ENCODE data around the gene SF1.

The SF1 gene

GRCh38 chr11:64747961-64748665 is 30.2 kb downstream of the SF1 start:
- Mint-ChIP-seq H3K9me3 (no peaks in the 10 kb centered on the region), H3K27me3 (no peaks in the 10 kb centered on the region), H3K4me1 (ENCODE audit: low read depth in 2 of 2) (peaks cover 26 to 37% of the 10 kb centered on the region in 2 donors), H3K27ac (peak overlapping the region in 1 of 2 donors; percentile 87), H3K36me3 (ENCODE audit: insufficient read depth) (peaks cover 45% of the 10 kb centered on the region), H3K4me3 (peak overlapping the region in 1 of 2 donors; percentile 39)
- DNase-seq, result no peak
- ATAC-seq (replicated peaks), result no peak

DNA sequence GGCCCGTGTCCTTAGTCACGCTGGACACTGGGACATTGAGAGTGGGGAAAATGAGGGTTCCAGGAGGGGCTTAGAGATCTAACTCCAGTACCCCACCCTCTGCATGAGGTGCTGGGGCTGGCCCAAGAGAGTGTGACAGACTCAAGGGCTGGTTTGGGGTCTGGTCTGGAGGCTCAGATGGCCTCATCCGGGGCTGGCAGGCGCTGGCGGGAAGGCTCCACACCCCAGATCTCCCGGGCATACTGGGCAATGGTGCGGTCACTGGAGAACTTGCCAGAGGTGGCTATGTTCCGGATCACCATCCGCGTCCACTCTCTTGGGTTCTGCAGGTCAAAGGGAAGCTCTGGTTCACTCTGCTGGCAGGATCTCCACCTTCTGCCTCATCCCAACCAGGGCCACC is 31.9 kb downstream of the SF1 start:
- Mint-ChIP-seq H3K27ac (peak overlapping the region; percentile 63 to 97), H3K4me1 (ENCODE audit: low read depth in 2 of 2) (peaks cover 31 to 39% of the 10 kb centered on the region in 2 donors), H3K4me3 (peak overlapping the region; percentile 93 to 95), H3K36me3 (ENCODE audit: insufficient read depth) (peaks cover 48% of the 10 kb centered on the region), H3K9me3 (no peaks in the 10 kb centered on the region), H3K27me3 (no peaks in the 10 kb centered on the region)
- DNase-seq, result no peak
- no peak for ATAC-seq (replicated peaks)

DNA sequence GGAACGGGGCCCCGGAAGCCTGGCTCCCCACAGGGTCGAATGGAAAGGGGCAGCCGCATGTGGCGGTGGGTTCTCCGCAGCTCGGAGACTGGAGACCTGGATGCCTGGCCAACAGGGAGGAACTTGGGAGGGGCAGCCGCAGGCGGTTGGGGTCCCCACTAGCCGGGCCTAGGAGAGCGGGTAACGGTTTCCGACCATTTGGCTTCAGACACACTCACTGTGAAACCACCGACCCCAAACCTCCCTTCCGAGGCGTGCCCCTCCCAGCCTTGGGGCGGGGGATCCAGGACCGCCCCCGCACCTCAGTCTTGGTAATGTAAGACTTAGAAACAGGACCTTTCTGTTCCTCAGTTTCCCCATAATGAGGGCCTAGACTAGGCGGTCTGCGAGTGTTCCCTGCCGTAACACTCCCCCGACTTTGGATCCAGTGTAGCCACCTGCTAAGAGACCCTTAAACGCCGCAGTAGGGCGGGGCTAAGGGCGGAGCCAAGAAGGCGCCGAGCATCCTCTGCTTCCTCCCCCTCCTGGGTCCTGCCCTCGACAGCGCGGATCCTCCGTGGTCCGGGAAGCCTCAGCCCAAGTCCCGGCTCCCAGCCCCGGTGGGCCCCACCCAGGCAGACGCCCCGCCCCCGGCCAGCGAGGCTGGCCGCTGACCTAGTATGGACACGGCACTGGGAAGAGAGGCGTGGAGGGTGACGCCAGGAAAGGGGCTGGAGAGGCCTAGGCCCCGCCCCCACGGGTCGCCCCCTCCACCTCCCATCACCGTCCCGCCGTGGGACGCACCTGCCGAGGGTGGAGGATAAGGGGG is 32.6 kb downstream of the SF1 start:
- Mint-ChIP-seq H3K27me3 (no peaks in the 10 kb centered on the region), H3K27ac (peak overlapping the region; percentile 97), H3K9me3 (no peaks in the 10 kb centered on the region), H3K4me3 (peak overlapping the region; percentile 93 to 95), H3K36me3 (ENCODE audit: insufficient read depth) (peaks cover 53% of the 10 kb centered on the region), H3K4me1 (ENCODE audit: low read depth in 2 of 2) (peaks cover 33 to 46% of the 10 kb centered on the region in 2 donors)
- DNase-seq (peak; percentile 85 to 86 (median 85)), ATAC-seq (replicated peaks) (peak; percentile 57)

GRCh38 chr11:64745189-64745520 is 33.2 kb downstream of the SF1 start:
- ATAC-seq (replicated peaks) (peak; percentile 39), DNase-seq (peak; percentile 76 to 80 (median 79))
- peaks cover 36 to 48% of the 10 kb centered on the region in 2 donors for H3K4me1 Mint-ChIP-seq (ENCODE audit: low read depth in 2 of 2)
- H3K27ac Mint-ChIP-seq, result peak overlapping the region; percentile 97
- peaks cover 57% of the 10 kb centered on the region for H3K36me3 Mint-ChIP-seq (ENCODE audit: insufficient read depth)
- H3K9me3 Mint-ChIP-seq, result no peaks in the 10 kb centered on the region
- no peaks in the 10 kb centered on the region for H3K27me3 Mint-ChIP-seq
- peak overlapping the region; percentile 93 to 95 for H3K4me3 Mint-ChIP-seq

DNA sequence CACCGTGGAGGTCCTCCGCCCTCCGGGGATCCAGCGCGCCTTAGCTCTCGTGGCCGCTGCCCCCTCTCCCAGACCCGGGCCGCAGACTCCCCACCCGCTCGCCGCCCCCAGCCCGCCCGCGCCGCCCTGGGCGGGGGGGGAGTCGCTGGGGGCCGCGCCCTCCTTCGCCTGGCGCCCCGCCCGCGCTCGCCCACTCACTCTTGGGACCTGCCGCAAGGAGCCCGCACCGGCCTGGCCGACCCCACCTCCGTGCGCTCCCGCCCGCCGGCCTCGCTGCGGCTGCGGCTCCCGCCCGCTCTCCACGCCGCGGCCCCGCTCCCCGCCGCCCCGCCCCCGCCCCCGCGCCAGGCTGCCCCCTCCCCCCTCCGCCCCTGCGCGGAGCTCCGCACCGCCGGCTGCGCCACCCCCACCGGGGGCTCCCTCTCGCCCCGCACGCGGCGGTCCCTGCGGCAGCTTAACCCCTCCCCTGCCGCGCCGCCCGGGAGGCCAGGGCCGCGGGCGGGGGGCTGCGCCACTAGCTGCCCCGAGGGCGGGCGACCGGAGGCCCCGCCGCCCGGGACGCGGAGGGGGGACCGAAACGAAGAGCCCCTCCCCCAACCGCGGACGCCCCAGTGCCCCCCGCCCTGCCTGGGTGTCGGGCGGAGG is 33.7 kb downstream of the SF1 start:
- peaks cover 62% of the 10 kb centered on the region for H3K36me3 Mint-ChIP-seq (ENCODE audit: insufficient read depth)
- no peaks in the 10 kb centered on the region for H3K27me3 Mint-ChIP-seq
- DNase-seq, result peak in 1 of 3 experiments; percentile 33
- peak; percentile 4 for ATAC-seq (replicated peaks)
- H3K9me3 Mint-ChIP-seq, result no peaks in the 10 kb centered on the region
- peak overlapping the region; percentile 97 for H3K27ac Mint-ChIP-seq
- H3K4me3 Mint-ChIP-seq, result peak overlapping the region; percentile 93 to 95
- peaks cover 37 to 50% of the 10 kb centered on the region in 2 donors for H3K4me1 Mint-ChIP-seq (ENCODE audit: low read depth in 2 of 2)

- Mint-ChIP-seq H3K4me1 (ENCODE audit: low read depth in 2 of 2) (peaks cover 40 to 50% of the 10 kb centered on the region in 2 donors), H3K27ac (peak within 1 kb of the TSS; percentile 97), H3K27me3 (no peaks in the 10 kb centered on the region), H3K9me3 (no peaks in the 10 kb centered on the region), H3K4me3 (peak within 1 kb of the TSS; percentile 93 to 95), H3K36me3 (ENCODE audit: insufficient read depth) (peaks cover 64% of the 10 kb centered on the region)
- peak; percentile 52 for ATAC-seq (replicated peaks)
- DNase-seq, result peak; percentile 89 to 91 (median 90)
Observed at GRCh38 chr11:64743591-64744543, 34.5 kb downstream of the SF1 start, which contains the start of gene RASGRP2. Gene RASGRP2 (minus strand): TSS chr11:64744142. CDS start chr11:64742866, 1,276 bp downstream.

- Mint-ChIP-seq H3K36me3 (ENCODE audit: insufficient read depth) (peaks cover 71% of the 10 kb centered on the region), H3K4me1 (ENCODE audit: low read depth in 2 of 2) (peaks cover 37 to 47% of the 10 kb centered on the region in 2 donors), H3K27me3 (no peaks in the 10 kb centered on the region), H3K4me3 (peak overlapping the region; percentile 93), H3K9me3 (no peaks in the 10 kb centered on the region), H3K27ac (peak overlapping the region in 1 of 2 donors; percentile 88)
- peak; percentile 10 for ATAC-seq (replicated peaks)
- DNase-seq, result peak; percentile 71 to 79 (median 76)
Observed at GRCh38 chr11:64742889-64743590, 35.3 kb downstream of the SF1 start.

- DNase-seq, result no peak
- peak overlapping the region; percentile 77 to 85 for H3K27ac Mint-ChIP-seq
- ATAC-seq (replicated peaks), result no peak
- peak overlapping the region; percentile 79 to 93 for H3K4me3 Mint-ChIP-seq
- no peaks in the 10 kb centered on the region for H3K9me3 Mint-ChIP-seq
- H3K36me3 Mint-ChIP-seq (ENCODE audit: insufficient read depth), result peaks cover 74% of the 10 kb centered on the region
- H3K4me1 Mint-ChIP-seq (ENCODE audit: low read depth in 2 of 2), result peaks cover 37 to 45% of the 10 kb centered on the region in 2 donors
- H3K27me3 Mint-ChIP-seq, result no peaks in the 10 kb centered on the region
Observed at GRCh38 chr11:64742087-64742888, 36.1 kb downstream of the SF1 start.

DNA sequence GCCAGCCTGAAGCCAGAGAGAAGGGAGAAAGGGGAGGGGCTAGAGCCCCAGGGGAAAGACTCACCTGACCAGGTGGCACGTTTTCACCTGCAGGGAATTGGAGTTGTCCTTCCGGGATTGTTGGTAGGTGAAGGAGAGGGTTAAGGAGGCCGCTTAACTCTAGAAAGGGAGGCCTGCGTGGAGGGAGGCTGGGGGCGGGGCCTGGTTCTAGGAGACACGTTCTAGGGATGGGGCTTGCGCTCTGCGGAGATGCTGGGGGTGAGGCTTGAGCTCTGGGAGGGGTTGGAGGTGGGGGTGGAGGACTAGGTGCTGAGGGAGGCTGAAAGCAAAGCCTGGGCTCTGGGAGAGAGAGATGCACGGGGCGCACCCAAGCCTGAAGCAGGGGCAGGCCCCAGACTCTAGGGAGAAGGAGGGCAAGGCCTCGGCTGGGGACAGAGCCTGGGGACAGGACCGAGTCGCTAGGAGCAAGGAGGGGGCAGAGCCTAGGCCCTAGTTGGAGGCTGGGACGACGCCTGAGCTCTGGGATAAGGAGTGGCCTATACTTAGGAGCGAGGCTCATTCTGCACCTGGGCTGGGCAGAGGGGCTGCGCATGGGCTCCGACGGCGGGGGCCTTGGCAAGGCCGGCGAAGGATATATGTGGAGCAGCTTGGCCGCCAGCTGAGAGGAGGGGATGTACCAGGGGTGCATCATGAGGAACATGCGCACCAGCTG is 36.8 kb downstream of the SF1 start:
- no peak for DNase-seq
- no peak for ATAC-seq (replicated peaks)
- Mint-ChIP-seq H3K9me3 (no peaks in the 10 kb centered on the region), H3K27me3 (no peaks in the 10 kb centered on the region), H3K4me1 (ENCODE audit: low read depth in 2 of 2) (peaks cover 34 to 46% of the 10 kb centered on the region in 2 donors), H3K4me3 (peak overlapping the region; percentile 79 to 93), H3K36me3 (ENCODE audit: insufficient read depth) (peaks cover 74% of the 10 kb centered on the region), H3K27ac (peak overlapping the region; percentile 77 to 85)

- Mint-ChIP-seq H3K9me3 (no peaks in the 10 kb centered on the region), H3K27me3 (no peaks in the 10 kb centered on the region), H3K4me1 (ENCODE audit: low read depth in 2 of 2) (peaks cover 35 to 45% of the 10 kb centered on the region in 2 donors), H3K36me3 (ENCODE audit: insufficient read depth) (peaks cover 80% of the 10 kb centered on the region), H3K27ac (peak overlapping the region in 1 of 2 donors; percentile 72), H3K4me3 (no peak overlapping the region)
- DNase-seq, result no peak
- no peak for ATAC-seq (replicated peaks)
Observed at GRCh38 chr11:64739871-64740270, 38.5 kb downstream of the SF1 start.

DNA sequence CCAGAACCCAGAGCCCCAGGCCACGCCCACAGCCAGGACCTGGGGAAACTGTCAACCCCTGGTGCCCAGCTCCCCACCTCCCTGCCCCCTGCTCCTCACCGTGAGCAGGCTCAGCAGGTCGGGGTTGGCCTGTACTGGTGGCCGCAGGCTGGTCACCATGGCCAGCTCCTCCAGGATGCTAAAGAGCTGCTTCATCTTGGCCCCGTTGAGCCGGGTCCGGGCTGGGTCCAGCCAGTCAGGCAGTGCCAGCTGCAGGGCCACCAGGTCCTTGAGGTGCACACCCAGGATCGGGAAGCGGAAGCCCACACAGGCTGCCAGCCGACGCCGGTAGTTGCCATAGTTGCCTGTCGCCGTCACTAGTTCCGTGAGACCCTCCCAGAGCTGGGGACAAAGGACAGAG is 41.7 kb downstream of the SF1 start:
- DNase-seq (no peak), ATAC-seq (replicated peaks) (no peak)
- no peak overlapping the region for H3K4me3 Mint-ChIP-seq
- H3K9me3 Mint-ChIP-seq, result no peaks in the 10 kb centered on the region
- peaks cover 26 to 36% of the 10 kb centered on the region in 2 donors for H3K4me1 Mint-ChIP-seq (ENCODE audit: low read depth in 2 of 2)
- peak overlapping the region in 1 of 2 donors; percentile 84 for H3K27ac Mint-ChIP-seq
- H3K36me3 Mint-ChIP-seq (ENCODE audit: insufficient read depth), result peaks cover 88% of the 10 kb centered on the region
- H3K27me3 Mint-ChIP-seq, result no peaks in the 10 kb centered on the region

All from effector memory CD8-positive, alpha-beta T cell (primary cell).